Measurements from ENCODE around the gene FZD10. TPM values are rescaled to one million over a fixed set of nuclear protein-coding genes. Genes with fewer than 3 reads are reported as not detected.

Gene FZD10
- total RNA-seq, 2 experiments from 2014 or later, result not detected

DNA sequence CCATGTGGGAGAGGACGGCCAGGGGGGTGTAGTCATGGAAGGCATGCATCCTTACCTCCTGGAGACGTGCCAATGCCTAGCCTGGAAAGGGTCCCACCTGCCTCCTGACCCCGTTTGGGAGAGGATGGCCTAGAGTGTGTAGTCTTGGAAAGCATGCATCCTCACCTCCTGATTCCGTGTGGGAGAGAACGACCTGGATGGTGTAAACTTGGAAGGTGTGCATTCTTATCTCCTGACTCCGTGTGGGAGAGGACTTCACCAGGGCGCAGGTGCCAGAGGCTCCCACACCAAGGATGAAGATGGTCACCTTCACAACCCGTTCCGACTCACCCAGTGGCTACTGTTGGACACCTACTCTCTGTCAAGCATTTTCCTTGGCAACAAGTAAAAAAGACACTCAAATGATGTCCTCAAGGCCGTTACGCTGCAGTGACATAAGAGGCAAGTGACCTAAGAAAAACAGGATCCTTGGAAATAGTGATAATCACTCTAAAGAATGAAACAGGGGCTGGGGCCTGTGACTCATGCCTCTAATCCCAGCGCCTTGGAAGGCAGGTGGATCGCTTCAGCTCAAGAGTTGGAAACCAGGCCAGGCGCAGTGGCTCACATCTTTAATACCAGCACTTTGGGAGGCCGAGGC, 37.5 kb upstream of the FZD10 start:
- Histone ChIP-seq H3K9me3 (ENCODE audit: control insufficient read depth in 1 of 2, insufficient read depth in 1 of 2, low read length in 2 of 2) (peaks cover 0 to 41% of the 10 kb centered on the region in 2 experiments), H3K27me3 (ENCODE audit: control insufficient read depth in 1 of 2, insufficient read depth in 2 of 2, low read length in 2 of 2) (no peaks in the 10 kb centered on the region), H3K4me3 (ENCODE audit: low read length) (no peak overlapping the region), H3K36me3 (ENCODE audit: insufficient read depth, low read length) (no peaks in the 10 kb centered on the region), H3K27ac (ENCODE audit: low read depth in 1 of 2, low read length in 2 of 2) (no peak overlapping the region), H3K4me1 (ENCODE audit: insufficient read depth, low read length) (no peaks in the 10 kb centered on the region)
- Mint-ChIP-seq H3K36me3 (ENCODE audit: low read depth) (no peaks in the 10 kb centered on the region), H3K9me3 (no peaks in the 10 kb centered on the region), H3K27me3 (peaks cover 15% of the 10 kb centered on the region), H3K4me1 (ENCODE audit: low read depth) (no peaks in the 10 kb centered on the region), H3K4me3 (no peak overlapping the region), H3K27ac (no peak overlapping the region)
- DNase-seq (no peak), ATAC-seq (ENCODE audit: poor library complexity) (no peak)
- intact Hi-C loops (cut with DNase I, micrococcal nuclease), result no loop called here
- no peak for TF ChIP-seq CTCF (IDR thresholded peaks at IDR 0.05)
- ChIA-PET CTCF (no interaction called here), POLR2A (no interaction called here)

GRCh38 chr12:130126023-130126432, 36.2 kb upstream of the FZD10 start:
- ChIA-PET CTCF (no interaction called here), POLR2A (no interaction called here)
- ATAC-seq (ENCODE audit: poor library complexity) (no peak), DNase-seq (no peak)
- Mint-ChIP-seq H3K4me1 (ENCODE audit: low read depth) (no peaks in the 10 kb centered on the region), H3K9me3 (no peaks in the 10 kb centered on the region), H3K27ac (no peak overlapping the region), H3K27me3 (peaks cover 8% of the 10 kb centered on the region), H3K4me3 (no peak overlapping the region), H3K36me3 (ENCODE audit: low read depth) (no peaks in the 10 kb centered on the region)
- intact Hi-C loops (cut with DNase I, micrococcal nuclease), result no loop called here
- no peak for TF ChIP-seq CTCF (IDR thresholded peaks at IDR 0.05)
- Histone ChIP-seq H3K27ac (ENCODE audit: low read depth in 1 of 2, low read length in 2 of 2) (no peak overlapping the region), H3K4me1 (ENCODE audit: insufficient read depth, low read length) (no peaks in the 10 kb centered on the region), H3K27me3 (ENCODE audit: control insufficient read depth in 1 of 2, insufficient read depth in 2 of 2, low read length in 2 of 2) (no peaks in the 10 kb centered on the region), H3K36me3 (ENCODE audit: insufficient read depth, low read length) (no peaks in the 10 kb centered on the region), H3K9me3 (ENCODE audit: control insufficient read depth in 1 of 2, insufficient read depth in 1 of 2, low read length in 2 of 2) (peaks cover 0 to 34% of the 10 kb centered on the region in 2 experiments), H3K4me3 (ENCODE audit: low read length) (no peak overlapping the region)

GRCh38 chr12:130127532-130127911, 34.7 kb upstream of the FZD10 start:
- Mint-ChIP-seq H3K27ac (no peak overlapping the region), H3K27me3 (no peaks in the 10 kb centered on the region), H3K4me3 (no peak overlapping the region), H3K4me1 (ENCODE audit: low read depth) (no peaks in the 10 kb centered on the region), H3K36me3 (ENCODE audit: low read depth) (no peaks in the 10 kb centered on the region), H3K9me3 (no peaks in the 10 kb centered on the region)
- Histone ChIP-seq H3K9me3 (ENCODE audit: control insufficient read depth in 1 of 2, insufficient read depth in 1 of 2, low read length in 2 of 2) (peaks cover 0 to 37% of the 10 kb centered on the region in 2 experiments), H3K36me3 (ENCODE audit: insufficient read depth, low read length) (no peaks in the 10 kb centered on the region), H3K27ac (ENCODE audit: low read depth in 1 of 2, low read length in 2 of 2) (no peak overlapping the region), H3K4me3 (ENCODE audit: low read length) (no peak overlapping the region), H3K4me1 (ENCODE audit: insufficient read depth, low read length) (no peaks in the 10 kb centered on the region), H3K27me3 (ENCODE audit: control insufficient read depth in 1 of 2, insufficient read depth in 2 of 2, low read length in 2 of 2) (no peaks in the 10 kb centered on the region)
- intact Hi-C loops (cut with DNase I, micrococcal nuclease), result no loop called here
- ATAC-seq (ENCODE audit: poor library complexity) (no peak), DNase-seq (no peak)
- ChIA-PET CTCF (no interaction called here), POLR2A (no interaction called here)
- no peak for TF ChIP-seq CTCF (IDR thresholded peaks at IDR 0.05)

Measured in CD4-positive, alpha-beta T cell (primary cell).